HT1080 (cell line): Measurements from ENCODE around the gene SOBP. TPM values are rescaled to one million over a fixed set of nuclear protein-coding genes. Genes with fewer than 3 reads are reported as not detected.
"Not testable (repeated sequence)": the region's sequence is repeated elsewhere in the genome, so short reads cannot be mapped to it uniquely, and the experiment has no call there.

Experiments
- DNase-seq: peaks from one replicate; pipeline ENCODE4 v3.0.0-alpha.2; 2015; ENCODE audit warnings: low read depth
- total RNA-seq: library from RNA; depleted of rRNA; stranded (reverse); fragments of >200 nt; shearing (Covaris generic); gene quantifications from 2 replicates; pipeline ENCODE4 v1.2.3, GENCODE V29; 2014

Gene SOBP
- total RNA-seq, 1 experiment from 2014 or later, result 1.9 TPM

DNA sequence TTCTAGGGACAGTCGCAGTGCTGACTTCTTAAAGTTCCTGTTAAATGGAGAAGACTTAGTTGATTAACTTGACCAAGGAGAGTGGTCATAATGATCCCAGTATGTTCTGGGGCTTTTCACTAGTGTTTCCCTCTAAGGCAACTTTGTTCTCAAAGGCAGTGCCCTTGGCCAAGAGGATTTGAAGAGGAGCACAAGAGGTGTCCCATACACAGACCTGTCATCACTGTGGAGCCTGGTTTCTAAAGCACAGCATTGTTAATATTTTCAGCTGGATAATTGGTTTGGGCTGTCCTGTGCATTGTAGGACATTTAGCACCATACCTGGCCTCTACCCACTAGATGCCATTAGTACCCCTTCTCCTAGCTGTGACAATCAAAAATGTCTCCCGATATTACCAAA is 30.8 kb downstream of the SOBP start:
- not testable (repeated sequence) for DNase-seq

DNA sequence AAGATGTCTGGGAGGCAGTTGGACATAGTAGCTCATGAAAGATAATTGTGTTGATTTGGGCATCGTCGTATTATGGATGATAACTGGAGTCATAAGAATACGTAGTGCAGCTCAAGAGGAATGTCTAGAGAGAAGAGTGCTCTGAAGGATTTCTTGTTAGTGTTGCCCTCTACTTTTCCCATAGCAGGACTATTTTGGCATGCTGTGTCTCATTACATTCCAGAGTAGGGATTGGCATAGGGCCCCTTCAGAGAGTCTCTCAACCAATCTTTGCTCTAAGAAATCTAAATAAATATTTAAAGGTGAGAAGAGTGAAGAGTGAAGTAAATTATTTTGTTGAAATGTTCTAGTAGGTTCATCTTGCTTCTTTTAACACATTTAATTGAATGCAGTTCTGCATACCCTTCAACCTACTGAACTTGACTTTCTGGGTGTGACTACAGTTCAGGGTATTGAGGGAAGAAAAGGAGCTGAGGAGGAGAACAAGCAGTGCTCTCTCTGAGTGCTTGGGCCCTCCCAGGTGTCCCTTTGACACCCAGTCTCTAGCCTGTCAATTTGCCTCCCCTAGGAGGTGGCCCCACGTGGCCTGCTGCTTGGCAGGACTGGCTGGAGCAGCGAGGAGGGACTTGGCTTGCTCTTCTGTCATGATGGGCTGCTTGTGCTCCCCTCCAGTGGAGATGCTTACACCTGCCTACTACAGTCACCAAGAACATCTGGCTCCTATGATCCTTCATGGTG is 33.3 kb downstream of the SOBP start:
- no peak for DNase-seq

DNA sequence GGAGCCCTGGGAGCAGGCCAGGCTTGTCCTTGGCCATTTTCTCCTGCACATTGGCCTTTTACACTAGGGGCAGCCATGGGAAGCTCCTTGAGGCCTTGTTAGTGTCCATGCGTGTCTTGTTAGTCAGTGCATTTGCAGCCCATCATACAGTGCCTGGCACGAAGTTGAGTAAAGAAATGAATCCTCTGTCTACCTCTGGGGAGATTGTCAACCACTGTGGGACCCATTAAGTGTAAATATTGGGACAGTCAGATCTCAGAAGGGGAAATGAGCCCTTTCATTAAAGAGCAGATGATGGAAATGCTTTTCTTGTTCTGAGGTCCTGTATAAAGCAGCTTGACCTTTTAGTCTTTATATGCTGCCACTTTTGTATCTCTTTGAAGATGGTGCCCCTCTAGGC is 33.9 kb downstream of the SOBP start:
- no peak for DNase-seq

DNA sequence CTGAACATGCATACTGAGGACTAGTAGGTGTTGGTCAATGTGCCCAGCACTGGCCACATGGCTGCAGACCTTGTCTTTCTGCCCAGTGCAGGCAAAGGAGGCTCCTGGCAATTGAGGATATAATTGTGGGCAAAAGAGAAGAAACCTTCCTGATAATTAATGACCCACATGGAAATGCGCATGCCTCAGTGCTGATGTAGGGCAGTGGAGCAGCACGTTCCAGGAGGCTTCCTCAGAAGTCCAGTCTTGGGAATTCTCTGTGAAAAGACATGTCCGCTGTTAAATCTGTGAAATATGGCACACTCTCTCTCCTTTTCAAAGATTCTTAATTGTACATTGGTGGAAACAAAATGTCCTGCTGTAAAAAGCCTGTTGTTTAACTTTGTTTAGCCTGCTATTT is 34.7 kb downstream of the SOBP start:
- DNase-seq, result no peak

DNA sequence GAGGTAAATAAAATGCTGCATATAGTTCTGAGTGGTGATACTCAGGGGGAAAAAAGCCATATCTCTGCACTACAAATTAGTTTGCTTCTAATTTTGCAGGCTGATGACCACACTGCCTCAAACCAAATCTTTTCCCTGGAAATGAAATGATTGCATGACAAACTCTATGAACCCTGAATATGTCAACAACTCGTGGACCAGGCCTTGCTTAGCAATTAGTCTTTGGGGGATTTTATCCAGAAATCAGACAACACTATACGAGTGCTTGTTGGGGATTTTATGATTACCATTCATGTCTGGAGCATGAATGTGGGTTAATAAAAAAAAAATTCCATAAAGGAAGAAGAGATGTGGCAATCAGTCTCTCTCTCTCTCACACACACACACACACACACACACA is 42.0 kb downstream of the SOBP start:
- DNase-seq, result no peak

DNA sequence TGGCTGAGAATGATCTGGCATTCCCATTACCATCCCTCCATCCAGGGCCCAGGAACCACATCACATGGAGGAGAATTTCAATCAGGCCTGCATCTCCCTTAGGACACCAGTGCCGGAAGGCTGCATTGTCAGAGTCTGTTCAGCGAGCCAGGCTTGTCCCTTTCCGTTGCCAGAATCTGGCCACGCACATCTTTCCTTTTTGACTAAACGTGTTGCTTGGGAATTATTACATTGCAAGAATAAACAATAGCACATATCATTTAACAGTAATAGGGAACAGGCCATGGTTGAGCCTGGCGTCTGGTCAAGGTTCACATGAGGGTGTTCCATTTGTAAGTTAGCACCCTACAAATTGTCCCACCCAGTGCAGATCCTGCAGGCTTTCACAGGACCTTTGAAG is 42.8 kb downstream of the SOBP start:
- no peak for DNase-seq

DNA sequence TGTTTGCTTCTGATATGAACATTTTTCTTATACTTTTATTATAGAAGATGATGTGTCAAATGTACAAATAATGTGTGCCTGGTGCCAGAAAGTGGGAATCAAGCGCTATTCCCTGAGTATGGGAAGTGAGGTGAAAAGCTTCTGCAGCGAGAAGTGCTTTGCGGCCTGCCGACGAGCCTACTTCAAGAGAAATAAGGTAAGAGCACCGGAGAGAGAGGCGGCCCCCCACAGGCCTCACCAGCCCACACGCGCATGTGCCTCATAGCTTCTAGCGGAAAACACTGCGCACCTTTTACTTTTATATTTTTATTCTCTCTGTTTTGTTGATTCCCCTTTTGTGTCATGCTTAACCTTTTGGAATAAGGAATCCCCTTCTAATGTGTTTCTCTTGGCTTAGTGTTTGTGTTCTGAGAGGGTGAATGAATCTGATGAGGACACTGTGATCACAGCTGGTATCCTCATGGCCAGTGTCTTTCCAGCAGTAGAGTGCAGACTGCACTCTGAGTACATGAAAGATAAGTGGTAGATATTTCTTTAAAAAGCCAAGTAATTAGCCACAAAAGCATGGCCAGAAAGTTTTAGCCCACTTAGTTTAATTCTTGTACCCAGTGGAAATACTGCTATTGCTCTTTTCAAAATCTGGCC is 43.6 kb downstream of the SOBP start:
- DNase-seq, result no peak

DNA sequence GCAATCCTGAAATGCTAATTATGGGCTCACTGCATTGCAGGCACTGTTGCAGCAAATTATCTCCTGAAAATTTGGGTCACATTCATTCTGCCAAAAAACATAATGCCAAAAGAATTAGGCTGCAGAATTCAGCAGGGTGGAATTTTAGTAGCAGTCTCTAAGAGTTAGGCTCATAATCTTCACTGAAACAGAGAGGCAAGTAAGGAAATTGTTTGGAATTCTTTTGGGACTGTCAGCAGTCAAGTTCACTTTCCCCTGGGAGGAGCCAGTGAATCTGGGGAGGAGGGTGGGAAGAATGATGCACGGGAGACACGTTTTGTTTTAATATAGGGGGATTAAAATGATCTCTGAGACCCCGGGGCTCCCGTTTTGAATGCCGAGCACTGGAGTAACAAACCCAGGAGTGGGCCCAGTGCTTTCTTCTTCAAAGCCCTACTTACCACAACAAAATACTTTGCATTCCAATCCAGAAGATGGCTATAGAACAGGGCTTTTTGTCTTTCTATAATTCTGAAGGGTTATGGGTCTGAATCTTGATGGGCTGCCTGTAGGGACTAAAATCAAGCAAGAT is 44.7 kb downstream of the SOBP start:
- DNase-seq, result no peak

DNA sequence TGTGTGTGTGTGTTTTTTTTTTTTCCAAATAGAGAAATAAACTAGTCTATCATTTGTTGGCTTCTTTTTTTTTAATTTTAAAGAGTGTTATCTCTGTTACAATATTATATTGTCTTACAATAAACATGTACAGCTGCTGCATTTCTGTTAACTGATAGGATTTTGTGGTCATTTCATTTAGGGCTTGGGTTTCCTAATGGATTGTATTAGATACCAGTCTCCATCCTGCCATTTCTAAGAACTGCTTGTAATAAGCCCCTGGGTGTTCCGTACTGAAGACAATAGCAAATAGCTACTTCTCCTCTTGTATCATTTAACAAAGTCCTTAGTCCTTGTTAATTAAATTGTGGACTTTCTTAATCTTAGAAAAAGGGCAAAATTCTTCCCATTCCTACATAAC is 45.7 kb downstream of the SOBP start:
- no peak for DNase-seq

DNA sequence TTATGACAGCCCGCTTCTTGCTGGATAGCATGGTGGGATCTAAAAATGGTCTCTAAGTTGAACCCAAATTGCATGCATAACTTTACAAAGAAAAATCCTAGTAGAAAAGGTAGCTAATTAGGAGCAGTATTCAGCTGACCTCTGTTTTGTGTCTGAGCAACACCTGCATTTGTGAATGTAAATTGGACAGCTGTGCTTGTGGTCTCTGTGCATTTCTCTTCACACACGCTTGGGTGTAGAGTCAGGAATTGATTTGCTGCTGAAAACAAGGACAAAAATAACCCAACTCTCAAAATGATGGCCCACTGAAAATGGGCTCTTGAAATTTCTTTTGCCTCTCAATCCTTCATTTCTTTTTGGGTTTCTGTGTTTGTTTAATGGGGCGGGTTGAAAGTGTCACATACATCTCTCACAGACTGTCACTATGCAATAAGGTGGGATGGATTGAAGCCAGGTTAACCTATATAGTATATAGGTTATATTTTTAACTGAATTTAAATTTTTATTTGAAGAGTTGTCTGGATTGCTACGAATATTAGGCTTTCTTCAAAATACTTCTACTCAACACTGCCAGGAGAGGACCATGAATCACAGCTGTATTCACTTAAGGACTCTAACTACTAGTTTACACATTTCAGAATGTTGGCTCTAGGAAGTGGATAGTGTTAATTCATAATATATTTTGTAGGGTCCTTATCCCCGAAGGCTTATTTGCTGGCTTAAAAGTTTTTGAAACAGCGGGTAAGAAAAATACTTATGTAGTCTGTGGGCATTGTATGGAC is 46.5 kb downstream of the SOBP start:
- DNase-seq, result no peak

DNA sequence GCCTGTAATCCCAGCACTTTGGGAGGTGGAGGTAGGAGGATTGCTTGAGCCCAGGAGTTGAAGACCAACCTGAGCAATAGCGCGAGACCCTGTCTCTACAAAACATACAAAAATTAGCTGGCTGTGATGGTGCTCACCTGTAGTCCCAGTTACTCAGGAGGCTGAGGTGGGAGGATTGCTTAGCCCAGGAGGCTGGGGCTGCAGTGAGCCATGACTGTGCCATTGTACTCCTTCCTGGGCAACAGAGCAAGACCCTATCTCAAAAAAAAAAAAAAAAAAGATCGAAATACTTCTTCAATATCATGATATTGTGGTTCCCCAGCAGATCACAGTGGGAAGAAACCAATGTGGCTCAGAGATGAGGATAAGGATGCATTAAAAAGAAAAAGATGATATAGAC is 47.6 kb downstream of the SOBP start:
- DNase-seq, result no peak

DNA sequence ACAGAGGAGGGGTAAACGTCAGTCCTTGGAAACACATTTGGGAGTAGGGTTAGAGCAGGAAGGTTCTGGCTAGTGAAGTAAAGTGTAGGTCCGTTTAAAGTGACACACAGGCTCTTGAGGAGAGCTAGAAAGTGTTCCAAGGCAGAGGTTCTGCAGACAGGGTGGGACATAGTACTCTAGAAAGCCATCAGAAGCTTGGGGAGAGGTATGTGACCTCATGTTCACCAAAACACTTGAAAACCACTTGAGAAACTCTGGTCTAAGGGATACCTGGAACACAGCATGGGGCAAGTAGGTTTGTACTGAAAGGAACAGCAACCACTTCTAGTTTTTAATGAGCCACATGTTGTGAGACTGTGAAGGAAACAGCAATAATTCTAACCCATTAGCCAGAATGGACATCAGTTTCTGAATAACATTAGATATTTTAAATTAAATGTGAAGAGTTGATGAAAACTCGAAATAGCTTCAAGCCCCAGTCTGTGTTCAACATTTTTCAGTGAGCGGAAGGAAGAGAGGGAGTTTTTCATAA is 49.0 kb downstream of the SOBP start:
- DNase-seq, result no peak

DNA sequence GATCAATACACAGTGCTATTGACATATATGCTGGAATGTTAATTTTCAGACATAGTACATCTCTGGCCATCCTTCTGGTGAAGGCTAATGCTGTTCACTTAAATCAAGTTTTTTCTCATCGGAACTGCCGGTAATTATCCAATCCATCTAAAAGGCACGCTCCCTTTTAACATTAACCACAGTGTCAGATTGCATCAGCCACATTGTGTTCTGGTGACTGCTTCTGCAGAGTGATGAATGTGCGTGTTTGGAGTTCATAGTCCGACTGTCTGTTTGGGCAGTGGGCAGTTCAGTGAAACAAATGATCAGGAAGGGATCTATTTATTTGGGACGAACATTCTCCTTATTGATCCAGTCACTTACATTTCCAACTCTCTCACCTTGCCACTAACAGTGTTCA is 49.5 kb downstream of the SOBP start:
- no peak for DNase-seq

DNA sequence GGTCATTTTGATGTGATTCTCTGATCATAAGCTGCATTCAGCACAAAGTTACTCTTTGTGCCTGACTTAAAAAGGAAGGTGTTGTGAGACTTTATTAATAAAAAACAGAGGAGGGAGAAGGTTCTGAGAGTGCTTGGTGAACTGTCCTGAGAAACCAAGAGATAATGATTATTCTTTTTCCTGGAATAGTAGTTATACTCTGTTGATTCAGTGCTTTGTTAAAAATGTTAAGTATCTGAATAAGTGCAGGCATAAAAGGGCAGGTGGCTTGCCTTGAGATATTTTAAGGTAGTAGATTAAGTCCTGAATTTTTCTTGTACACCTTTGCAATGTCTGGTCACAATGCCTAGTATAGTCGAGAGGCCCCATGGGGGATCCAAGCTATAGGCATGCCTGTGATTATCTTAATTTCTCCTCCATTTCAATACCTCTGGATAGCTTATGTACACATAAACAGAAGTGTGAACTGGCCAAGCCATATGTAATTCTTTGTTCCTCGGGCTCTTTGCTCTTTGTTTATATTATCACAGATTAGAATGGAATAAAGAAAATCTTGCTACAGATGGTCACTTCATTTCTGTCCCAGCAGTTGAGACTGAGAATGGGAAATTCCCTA is 50.0 kb downstream of the SOBP start:
- no peak for DNase-seq

DNA sequence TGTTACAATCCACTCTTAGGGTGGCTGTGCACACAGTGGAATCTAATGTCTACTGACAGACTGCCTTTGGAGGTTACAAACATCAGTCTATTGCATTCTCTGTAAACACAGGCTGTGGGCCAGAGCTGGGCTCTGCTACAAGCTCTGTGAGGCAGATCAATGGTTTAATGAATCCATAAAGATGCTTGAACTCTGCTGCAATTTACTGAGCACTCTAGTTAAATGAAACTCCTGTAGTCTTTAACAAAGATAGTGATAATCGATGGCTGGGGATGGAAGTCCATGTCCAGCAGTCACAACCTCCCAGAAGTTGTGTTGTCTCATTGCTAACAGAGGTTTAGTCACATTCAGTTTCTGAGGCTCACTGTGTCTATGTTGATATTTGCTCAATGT is 50.5 kb downstream of the SOBP start:
- no peak for DNase-seq

DNA sequence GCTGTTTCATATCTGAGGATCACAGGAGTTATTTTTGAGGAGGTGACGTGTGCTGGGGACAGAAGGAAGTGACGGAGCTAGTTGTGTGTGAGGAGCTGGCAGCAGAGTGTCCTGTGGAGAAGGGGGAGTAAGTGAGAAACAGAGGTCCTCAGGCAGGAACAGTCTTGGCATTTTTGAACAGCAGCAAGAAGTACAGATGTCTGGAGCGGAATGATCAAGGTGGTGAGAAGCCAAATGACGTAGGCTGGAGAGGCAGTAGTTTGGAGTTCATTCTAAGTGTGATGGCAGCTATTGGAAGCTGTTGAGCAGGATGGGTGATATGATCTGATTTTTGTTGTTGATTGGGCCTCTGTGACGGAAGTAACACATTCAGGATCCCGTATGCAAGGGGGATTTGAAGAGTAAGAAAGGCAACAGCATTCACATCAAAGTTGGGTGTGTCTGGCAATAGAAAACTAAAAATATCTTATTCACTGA is 52.3 kb downstream of the SOBP start:
- DNase-seq, result no peak

DNA sequence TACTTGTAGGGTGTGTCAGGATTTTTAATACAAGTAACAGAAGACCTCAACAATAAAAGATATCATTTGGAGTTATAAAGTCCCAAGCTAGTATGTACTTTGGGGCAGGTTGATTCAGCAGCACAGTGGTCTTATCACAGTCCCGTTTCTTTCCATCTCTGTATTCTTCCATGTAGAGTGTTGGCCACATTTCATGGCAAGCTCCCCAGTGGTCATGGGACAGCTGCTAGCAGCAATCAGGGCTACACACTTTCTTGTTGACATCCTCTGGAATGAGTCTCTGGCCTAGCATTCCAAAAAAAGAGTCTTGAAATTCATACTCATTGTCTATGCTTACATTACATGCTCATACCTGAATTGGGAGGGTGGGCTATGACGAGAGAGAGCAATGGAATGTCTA is 53.2 kb downstream of the SOBP start:
- no peak for DNase-seq

DNA sequence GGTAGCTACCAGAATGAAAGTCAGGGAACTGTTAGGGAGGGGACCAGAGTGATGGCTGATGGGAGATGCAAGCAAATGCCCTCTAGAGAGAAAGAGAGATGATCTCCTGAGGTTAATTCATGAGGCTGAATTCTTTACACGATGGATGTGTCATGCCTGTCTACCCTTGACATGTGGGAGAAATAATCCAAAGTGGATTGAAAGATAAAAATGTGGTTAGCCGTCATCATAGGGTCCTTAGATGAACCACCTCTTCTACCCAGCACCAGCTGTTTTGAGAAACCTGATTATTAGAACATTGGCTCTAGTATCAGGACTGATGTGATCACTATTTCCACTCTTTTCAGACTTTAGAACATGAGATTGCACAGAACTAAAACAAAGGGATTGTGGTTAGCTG is 53.6 kb downstream of the SOBP start:
- DNase-seq, result no peak

DNA sequence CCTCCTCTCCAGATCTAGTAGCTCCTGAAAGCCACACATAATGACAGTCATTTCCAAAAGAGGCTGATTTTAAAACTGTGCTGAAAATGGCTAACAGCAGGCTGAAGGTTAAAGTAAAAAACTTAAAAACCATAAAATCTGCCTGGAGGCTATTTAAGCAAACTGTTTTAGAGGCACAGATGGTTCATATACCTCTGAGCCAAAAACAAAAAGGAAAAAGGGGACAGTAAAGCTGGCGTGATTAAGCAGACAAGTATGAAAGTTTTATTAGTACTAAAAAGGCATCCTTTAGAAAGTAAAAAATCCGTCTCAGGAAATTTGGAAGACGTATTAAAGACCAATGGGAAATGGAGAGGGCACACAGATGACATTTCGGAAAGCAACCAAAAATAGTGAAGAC is 55.8 kb downstream of the SOBP start:
- DNase-seq, result no peak

DNA sequence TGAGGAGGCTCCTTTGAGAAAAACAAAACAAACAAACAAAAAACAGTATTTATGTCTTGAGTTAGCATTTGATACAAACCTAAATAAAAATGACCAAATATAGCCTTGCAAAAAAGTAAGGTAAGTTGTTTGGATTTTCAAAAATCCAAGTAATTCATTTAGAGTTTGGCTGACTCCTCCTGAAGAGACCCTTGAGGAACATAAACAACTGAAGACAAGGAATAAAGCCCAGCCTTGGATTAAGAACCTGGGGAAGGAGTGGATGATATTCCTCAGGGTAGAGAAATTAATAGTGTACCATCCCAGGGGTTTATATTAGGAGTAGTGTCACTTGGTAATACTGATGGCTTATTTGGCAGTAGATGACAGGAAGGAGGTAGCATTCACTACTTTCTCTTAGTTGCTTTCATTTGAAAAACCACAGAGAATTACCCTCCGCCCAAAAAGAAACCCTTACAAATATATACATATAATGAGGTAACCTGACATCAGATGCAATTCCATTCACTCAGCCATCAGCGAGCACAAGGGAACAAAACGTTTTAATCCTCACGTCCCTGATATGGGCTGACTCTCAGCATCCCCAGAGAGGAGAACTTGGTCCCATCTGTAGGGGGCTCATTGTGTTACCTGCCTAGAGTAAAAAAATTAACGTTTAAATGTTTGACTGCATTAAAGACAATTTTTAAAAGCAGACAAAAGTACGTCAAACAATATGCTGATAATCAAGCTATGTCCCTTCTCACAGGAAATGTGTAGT is 57.0 kb downstream of the SOBP start:
- DNase-seq, result no peak

DNA sequence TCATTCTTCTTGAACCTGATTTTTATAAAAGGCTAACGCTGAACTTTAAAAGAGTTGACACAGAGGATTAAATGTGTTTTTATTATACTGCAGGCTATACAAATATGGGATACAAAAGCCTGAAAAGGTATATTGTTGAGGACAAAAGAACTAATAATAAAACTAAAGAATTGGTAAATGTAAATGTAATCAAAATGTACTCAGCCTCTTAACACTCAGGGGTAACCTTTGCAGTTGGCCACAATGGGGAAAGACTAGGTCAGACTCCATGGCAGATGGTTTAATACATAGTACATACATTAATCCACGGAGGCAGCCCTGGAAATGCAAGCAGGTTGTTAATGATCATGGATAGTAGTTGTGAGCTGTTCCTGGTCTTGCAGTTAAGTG is 57.5 kb downstream of the SOBP start:
- DNase-seq, result no peak
